Ovary (tissue), 9 donors: Measurements from ENCODE around the gene ST7. TPM values are rescaled to one million over a fixed set of nuclear protein-coding genes. Genes with fewer than 3 reads are reported as not detected.

Experiments
- DNase-seq, 5 donors: peaks; one replicate each; pipeline ENCODE4 v3.0.0-alpha.2; 2019 to 2020
- H3K27ac ChIP-seq, 2 donors: fragments of 200-600 bp; one replicate each; pipeline versions ENCODE4 v1.5.1 to v1.8.0; 2019 to 2022
- H3K27me3 ChIP-seq: fragments of 200-600 bp; one replicate; pipeline ENCODE4 v1.8.0; 2022
- H3K36me3 ChIP-seq: fragments of 200-600 bp; sonication (generic); one replicate; pipeline ENCODE4 v1.5.1; 2019
- H3K4me1 ChIP-seq: one replicate; pipeline ENCODE4 v1.8.1; 2013; ENCODE audit warnings: mild to moderate bottlenecking, moderate library complexity; ENCODE audit not compliant: insufficient read depth
- H3K4me3 ChIP-seq: fragments of 200-600 bp; sonication (generic); one replicate; pipeline ENCODE4 v1.5.1; 2017
- H3K9me3 ChIP-seq, 2 donors: fragments of 200-600 bp in 1 of 2; sonication (generic) in 1 of 2; one replicate each; pipeline versions ENCODE4 v1.5.1 to v1.8.1; 2013 to 2019; ENCODE audit warnings: mild to moderate bottlenecking in 1 of 2, moderate library complexity in 1 of 2
- CTCF ChIP-seq, 3 donors: fragments of 450-650 bp in 2 of 3; fragments of 200-600 bp in 1 of 3; IDR thresholded peaks; one replicate each; pipeline versions ENCODE4 v1.5.1 to v1.8.0; 2016 to 2022; ENCODE audit warnings: antibody characterized with exemption in 3 of 3, mild to moderate bottlenecking in 1 of 3
- EP300 ChIP-seq: sonication (generic); formaldehyde crosslinking; IDR thresholded peaks from one replicate; pipeline ENCODE4 v1.6.1; 2017; ENCODE audit warnings: antibody characterized with exemption
- POLR2A ChIP-seq: fragments of 450-650 bp; IDR thresholded peaks from one replicate; pipeline ENCODE4 v1.6.1; 2017; ENCODE audit warnings: antibody characterized with exemption, mild to moderate bottlenecking, moderate library complexity
- WGBS, 3 donors: extraction: QIAGEN DNeasy Blood & Tissue Kit in 1 of 3; methylation state at CpG; one replicate each; pipeline versions ENCODE4 v1.1.5 to v1.1.7; 2013 to 2017; 5-methylcytosine and 5-hydroxymethylcytosine counted together
- intact Hi-C, 4 donors: fragments of 100-400 bp; cut with DNase I; formaldehyde crosslinking; loops; one replicate each; pipeline versions ENCODE4 v1.11.0 to v1.15.1; 2022 to 2023
- polyA plus RNA-seq, 2 donors: library from polyadenylated mRNA; stranded (reverse); fragments of 200-250 nt in 1 of 2; fragments of 350-450 nt in 1 of 2; fragmentation: Illumina TruSeq in 1 of 2; extraction: RNeasy Lipid Tissue Mini Kit (QIAGEN cat#74804) in 1 of 2; gene quantifications; one replicate each; pipeline ENCODE4 v1.2.3, GENCODE V29; 2013 to 2014
- total RNA-seq, 7 donors: library from RNA; depleted of rRNA in 2 of 7; stranded (reverse); fragments of >200 nt in 2 of 7; fragmentation: NEBNext Ultra II Directional in 3 of 7; extraction: Animal tissue kit (Norgen Biotek cat#: 25700) in 3 of 7; gene quantifications; one replicate each; pipeline versions ENCODE4 v1.1.0 to v1.2.4, GENCODE V29; 2016 to 2023
- donor health status: DM: no; HTN: no; CAD: no; lungs with moderate emphysema.
- donor health status: DM: no; HTN: no; CAD: no.
- donor health status: Bipolar disorder and iron deficiency.
- donor health status: DM: yes; HTN: yes; CAD: no.
- donor health status: DM: no; HTN: no; CAD: no.
- donor health status: DM: yes; HTN: yes; CAD: no.

Gene ST7
- total and polyA plus RNA-seq, 9 donors = 14.1 to 37.7 (median 18.8) TPM

GRCh38 chr7:117019287-117019686 lies 66.0 kb downstream of the ST7 start:
- 82 to 88% (median 84%) methylated on average over 2 of the region's 2 CpGs for WGBS, 3 donors
- H3K9me3 ChIP-seq = no peaks in the 10 kb centered on the region
- intact Hi-C loops = no loop called here
- H3K4me3 ChIP-seq = no peak overlapping the region
- no peaks in the 10 kb centered on the region for H3K36me3 ChIP-seq
- no peak for DNase-seq
- H3K4me1 ChIP-seq = peaks cover 2% of the 10 kb centered on the region
- TF ChIP-seq EP300 = no peak
- no peak for TF ChIP-seq POLR2A
- TF ChIP-seq CTCF (IDR thresholded peaks at IDR 0.05) = no peak
- no peaks in the 10 kb centered on the region for H3K27me3 ChIP-seq
- H3K27ac ChIP-seq = no peak overlapping the region

- intact Hi-C loops = no loop called here
Observed at GRCh38 chr7:117019786-117020590, 66.7 kb downstream of the ST7 start.

GRCh38 chr7:117020591-117020973 lies 67.3 kb downstream of the ST7 start:
- Histone ChIP-seq H3K27ac (peak overlapping the region in 1 of 2 donors; percentile 60), H3K4me3 (peak overlapping the region; percentile 30), H3K27me3 (no peaks in the 10 kb centered on the region), H3K4me1 (peaks cover 2% of the 10 kb centered on the region), H3K9me3 (no peaks in the 10 kb centered on the region), H3K36me3 (no peaks in the 10 kb centered on the region)
- WGBS, 3 donors = 19 to 40% (median 24%) methylated on average over 1 of the region's 1 CpG
- no peak for TF ChIP-seq CTCF (IDR thresholded peaks at IDR 0.05)
- TF ChIP-seq POLR2A = no peak
- no peak for TF ChIP-seq EP300
- no peak for DNase-seq
- intact Hi-C loops = no loop called here

More at GRCh38 chr7:117019786-117020590, 66.7 kb downstream of the ST7 start:
- peak overlapping the region in 1 of 2 donors; percentile 60 for H3K27ac ChIP-seq
- TF ChIP-seq CTCF (IDR thresholded peaks at IDR 0.05) (no peak), EP300 (no peak), POLR2A (no peak)
- DNase-seq = peak; percentile 65 to 74 (median 69)
- peak overlapping the region; percentile 30 for H3K4me3 ChIP-seq
- H3K4me1 ChIP-seq = peaks cover 2% of the 10 kb centered on the region
- H3K9me3 ChIP-seq = no peaks in the 10 kb centered on the region
- H3K27me3 ChIP-seq = no peaks in the 10 kb centered on the region
- no peaks in the 10 kb centered on the region for H3K36me3 ChIP-seq
- 11 to 13% (median 11%) methylated on average over 18 of the region's 18 CpGs for WGBS, 3 donors

- DNase-seq = no peak
- Histone ChIP-seq H3K4me1 (peaks cover 2% of the 10 kb centered on the region), H3K4me3 (no peak overlapping the region), H3K27me3 (no peaks in the 10 kb centered on the region), H3K27ac (no peak overlapping the region), H3K36me3 (no peaks in the 10 kb centered on the region), H3K9me3 (no peaks in the 10 kb centered on the region)
- intact Hi-C loops = no loop called here
- no peak for TF ChIP-seq EP300
- 65 to 66% (median 66%) methylated on average over 2 of the region's 2 CpGs for WGBS, 3 donors
Observed at GRCh38 chr7:117021366-117021765, 68.1 kb downstream of the ST7 start.

GRCh38 chr7:117021986-117022385 lies 68.7 kb downstream of the ST7 start:
- Histone ChIP-seq H3K36me3 (no peaks in the 10 kb centered on the region), H3K9me3 (no peaks in the 10 kb centered on the region), H3K27me3 (no peaks in the 10 kb centered on the region), H3K27ac (no peak overlapping the region), H3K4me1 (peaks cover 4% of the 10 kb centered on the region), H3K4me3 (no peak overlapping the region)
- TF ChIP-seq CTCF (IDR thresholded peaks at IDR 0.05) = no peak
- no peak for TF ChIP-seq EP300
- no peak for TF ChIP-seq POLR2A
- 86 to 89% (median 87%) methylated on average over 5 of the region's 5 CpGs for WGBS, 3 donors
- no peak for DNase-seq
- intact Hi-C loops = no loop called here
